Sigmoid colon (tissue), 7 donors: ENCODE results near the gene WDTC1. TPM values are rescaled to one million over a fixed set of nuclear protein-coding genes. Genes with fewer than 3 reads are reported as not detected.
"Not testable (repeated sequence)": the region's sequence is repeated elsewhere in the genome, so short reads cannot be mapped to it uniquely, and the experiment has no call there.

Source experiments
- DNase-seq: peaks from one replicate; pipeline ENCODE4 v3.0.0-alpha.2; 2019
- H3K27ac ChIP-seq, 4 donors: fragments of 200-600 bp; sonication (generic); one replicate each; pipeline ENCODE4 v1.5.1; 2016 to 2019; ENCODE audit warnings: mild to moderate bottlenecking in 1 of 4
- H3K27me3 ChIP-seq, 3 donors: fragments of 200-600 bp; sonication (generic); one replicate each; pipeline ENCODE4 v1.5.1; 2019; ENCODE audit warnings: mild to moderate bottlenecking in 1 of 3
- H3K36me3 ChIP-seq, 4 donors: fragments of 200-600 bp; sonication (generic); one replicate each; pipeline ENCODE4 v1.5.1; 2016 to 2019
- H3K4me1 ChIP-seq, 4 donors: fragments of 200-600 bp; sonication (generic); one replicate each; pipeline ENCODE4 v1.5.1; 2017 to 2019
- H3K4me3 ChIP-seq, 4 donors: fragments of 200-600 bp; sonication (generic); one replicate each; pipeline ENCODE4 v1.5.1; 2017 to 2019; ENCODE audit warnings: mild to moderate bottlenecking in 2 of 4, moderate library complexity in 1 of 4
- H3K9me3 ChIP-seq, 4 donors: fragments of 200-600 bp in 3 of 4; sonication (generic) in 3 of 4; one replicate each; pipeline versions ENCODE4 v1.5.1 to v1.6.1; 2013 to 2019
- CTCF ChIP-seq, 4 experiments: fragments of 450-650 bp in 3 of 4; fragments of 200-600 bp in 1 of 4; IDR thresholded peaks; one replicate each; pipeline ENCODE4 v1.5.1; 2016 to 2019; ENCODE audit warnings: antibody characterized with exemption in 4 of 4, mild to moderate bottlenecking in 3 of 4, moderate library complexity in 2 of 4
- EP300 ChIP-seq, 4 donors: sonication (generic); formaldehyde crosslinking; IDR thresholded peaks; one replicate each; pipeline ENCODE4 v1.6.1; 2017; ENCODE audit warnings: antibody characterized with exemption in 4 of 4
- POLR2A ChIP-seq, 2 donors: fragments of 450-650 bp; IDR thresholded peaks; one replicate each; pipeline ENCODE4 v1.6.1; 2016; ENCODE audit warnings: antibody characterized with exemption in 2 of 2, mild to moderate bottlenecking in 2 of 2, moderate library complexity in 2 of 2
- POLR2AphosphoS5 ChIP-seq, 4 donors: sonication (generic); formaldehyde crosslinking; IDR thresholded peaks; one replicate each; pipeline ENCODE4 v1.6.1; 2017; ENCODE audit warnings: antibody characterized with exemption in 4 of 4
- WGBS, 2 donors: extraction: QIAGEN DNeasy Blood & Tissue Kit; methylation state at CpG; one replicate each; pipeline ENCODE4 v1.1.7; 2013; 5-methylcytosine and 5-hydroxymethylcytosine counted together
- intact Hi-C: fragments of 100-400 bp; cut with DNase I; formaldehyde crosslinking; loops from one replicate; pipeline ENCODE4 v1.15.1; 2023
- polyA plus RNA-seq, 3 donors: library from polyadenylated mRNA; stranded (reverse); fragments of 200-250 nt; gene quantifications; one replicate each; pipeline ENCODE4 v1.2.3, GENCODE V29; 2013
- total RNA-seq, 4 donors: library from RNA; depleted of rRNA; stranded (reverse); fragments of >200 nt; gene quantifications; one replicate each; pipeline ENCODE4 v1.1.0, GENCODE V29; 2016
- donor health status: healthy with polysubstance abuse.
- donor health status: Bipolar disorder and iron deficiency.
- donor health status: healthy.

WDTC1 gene
- total and polyA plus RNA-seq, 7 donors, result 15.0 to 32.4 (median 27.5) TPM

GRCh38 chr1:27220096-27220495 lies 14.3 kb upstream of the WDTC1 start:
- TF ChIP-seq POLR2AphosphoS5 (IDR thresholded peaks at IDR 0.05) (no peak), POLR2A (IDR thresholded peaks at IDR 0.05) (no peak), EP300 (IDR thresholded peaks at IDR 0.05) (no peak), CTCF (IDR thresholded peaks at IDR 0.05) (no peak)
- no peak for DNase-seq
- Histone ChIP-seq H3K27ac (no peak overlapping the region), H3K4me3 (no peak overlapping the region), H3K27me3 (no peaks in the 10 kb centered on the region), H3K9me3 (no peaks in the 10 kb centered on the region), H3K4me1 (no peaks in the 10 kb centered on the region), H3K36me3 (no peaks in the 10 kb centered on the region)
- intact Hi-C loops, result no loop called here
- WGBS, 2 donors, result 9 to 37% methylated on average over 2 of the region's 2 CpGs

- intact Hi-C loops, H3K4me1 ChIP-seq, H3K27me3 ChIP-seq, H3K36me3 ChIP-seq, DNase-seq, H3K9me3 ChIP-seq, H3K27ac ChIP-seq, H3K4me3 ChIP-seq: not testable (repeated sequence)
- WGBS, 2 donors, result 85 to 87% methylated on average over 4 to 5 of the region's 5 CpGs
Measured at GRCh38 chr1:27220702-27221497, 13.5 kb upstream of the WDTC1 start.

GRCh38 chr1:27225621-27226020 lies 8.8 kb upstream of the WDTC1 start:
- Histone ChIP-seq H3K9me3 (no peaks in the 10 kb centered on the region), H3K27me3 (no peaks in the 10 kb centered on the region), H3K4me1 (no peaks in the 10 kb centered on the region), H3K4me3 (no peak overlapping the region), H3K36me3 (no peaks in the 10 kb centered on the region), H3K27ac (no peak overlapping the region)
- 76 to 82% methylated on average over 3 of the region's 3 CpGs for WGBS, 2 donors
- intact Hi-C loops, result no loop called here
- TF ChIP-seq POLR2A (IDR thresholded peaks at IDR 0.05) (no peak), EP300 (IDR thresholded peaks at IDR 0.05) (no peak)
- DNase-seq, result no peak

DNA sequence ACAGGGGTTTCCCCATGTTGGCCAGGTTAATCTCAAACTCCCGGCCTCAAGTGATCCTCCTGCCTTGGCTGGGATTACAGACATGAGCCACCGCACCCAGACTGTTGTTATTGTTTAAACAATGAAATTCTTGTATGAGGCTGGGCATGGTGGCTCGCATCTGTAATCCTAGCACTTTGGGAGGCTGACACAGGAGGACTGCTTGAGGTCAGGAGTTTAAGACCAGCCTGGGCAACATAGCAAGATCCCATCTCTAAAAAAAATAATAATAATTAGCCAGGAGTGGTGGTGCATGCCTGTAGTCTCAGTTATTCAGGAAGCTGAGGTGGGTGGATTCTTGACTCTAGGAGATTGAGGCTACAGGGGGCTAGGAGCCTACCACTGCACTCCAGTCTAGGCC lies 6.7 kb upstream of the WDTC1 start:
- H3K4me3 ChIP-seq, result no peak overlapping the region
- DNase-seq, result no peak
- WGBS, 2 donors, result 75 to 85% methylated on average over 3 of the region's 3 CpGs

GRCh38 chr1:27233667-27234048 lies 774 bp upstream of the WDTC1 start:
- no peaks in the 10 kb centered on the region for H3K9me3 ChIP-seq
- WGBS, 2 donors, result 62 to 67% methylated on average over 9 of the region's 9 CpGs
- intact Hi-C loops, result loop anchor here (5.0 kb wide), 1 partner anchor 81 kb away; no protein-coding TSS in a partner anchor
- H3K4me3 ChIP-seq, result peak overlapping the region; percentile 27 to 100 (median 92)
- peak overlapping the region in 3 of 4 donors; percentile 42 to 92 (median 51) for H3K27ac ChIP-seq
- peaks cover 0 to 27% (median 21%) of the 10 kb centered on the region in 4 donors for H3K4me1 ChIP-seq
- TF ChIP-seq CTCF (IDR thresholded peaks at IDR 0.05), result no peak
- no peak for TF ChIP-seq POLR2A (IDR thresholded peaks at IDR 0.05)
- no peak for TF ChIP-seq POLR2AphosphoS5 (IDR thresholded peaks at IDR 0.05)
- no peak for TF ChIP-seq EP300 (IDR thresholded peaks at IDR 0.05)
- H3K27me3 ChIP-seq, result no peaks in the 10 kb centered on the region
- DNase-seq, result no peak
- no peaks in the 10 kb centered on the region for H3K36me3 ChIP-seq

More for the DNA sequence above, 6.7 kb upstream of the WDTC1 start:
- TF ChIP-seq CTCF (IDR thresholded peaks at IDR 0.05) (no peak), POLR2AphosphoS5 (IDR thresholded peaks at IDR 0.05) (no peak), POLR2A (IDR thresholded peaks at IDR 0.05) (no peak), EP300 (IDR thresholded peaks at IDR 0.05) (no peak)
- intact Hi-C loops, result no loop called here
- no peaks in the 10 kb centered on the region for H3K27me3 ChIP-seq
- H3K9me3 ChIP-seq, result no peaks in the 10 kb centered on the region
- no peaks in the 10 kb centered on the region for H3K4me1 ChIP-seq
- H3K36me3 ChIP-seq, result no peaks in the 10 kb centered on the region
- H3K27ac ChIP-seq, result no peak overlapping the region
